GM18909 (cell line): ENCODE results near the gene PALLD.

ENCODE experiments used
- ATAC-seq: cut with Tn5 transposase; IDR thresholded peaks from one replicate; pipeline ENCODE4 v1.9.1; 2021; ENCODE audit warnings: mild to moderate bottlenecking; ENCODE audit not compliant: unreplicated experiment, poor library complexity

PALLD gene

GRCh38 chr4:168773388-168774195, 276.7 kb downstream of the PALLD start:
- ATAC-seq = no peak

- ATAC-seq = no peak
Measured at GRCh38 chr4:168776382-168776781, 279.5 kb downstream of the PALLD start.

GRCh38 chr4:168777277-168777965, 280.6 kb downstream of the PALLD start:
- no peak for ATAC-seq

- ATAC-seq = no peak
Measured at GRCh38 chr4:168781341-168781740, 284.5 kb downstream of the PALLD start.

- ATAC-seq = no peak
Measured at GRCh38 chr4:168781926-168782325, 285.1 kb downstream of the PALLD start.

GRCh38 chr4:168782439-168782838, 285.6 kb downstream of the PALLD start:
- no peak for ATAC-seq

GRCh38 chr4:168784786-168785461, 288.1 kb downstream of the PALLD start:
- no peak for ATAC-seq

GRCh38 chr4:168787334-168787733, 290.5 kb downstream of the PALLD start:
- no peak for ATAC-seq

GRCh38 chr4:168787801-168788595, 291.1 kb downstream of the PALLD start:
- ATAC-seq = no peak

GRCh38 chr4:168790898-168791297, 294.0 kb downstream of the PALLD start:
- ATAC-seq = no peak

- no peak for ATAC-seq
Measured at GRCh38 chr4:168791376-168791775, 294.5 kb downstream of the PALLD start.

- no peak for ATAC-seq
Measured at GRCh38 chr4:168793542-168793941, 296.7 kb downstream of the PALLD start.

- no peak for ATAC-seq
Measured at GRCh38 chr4:168794092-168794707, 297.3 kb downstream of the PALLD start.

- no peak for ATAC-seq
Measured at GRCh38 chr4:168794881-168795280, 298.0 kb downstream of the PALLD start.

- ATAC-seq = no peak
Measured at GRCh38 chr4:168795346-168795745, 298.5 kb downstream of the PALLD start.

GRCh38 chr4:168796362-168797106, 299.7 kb downstream of the PALLD start:
- no peak for ATAC-seq

GRCh38 chr4:168797194-168797593, 300.3 kb downstream of the PALLD start:
- ATAC-seq = no peak

- ATAC-seq = no peak
Measured at GRCh38 chr4:168797738-168798375, 301.0 kb downstream of the PALLD start.

- ATAC-seq = no peak
Measured at GRCh38 chr4:168800926-168801325, 304.1 kb downstream of the PALLD start.
